HepG2 (cell line): ENCODE data around the gene ABHD4. TPM values are rescaled to one million over a fixed set of nuclear protein-coding genes. Genes with fewer than 3 reads are reported as not detected.
A peak's percentile ranks its signal among the peaks of the same experiment; 100 is the strongest.

Experiments used
- ATF2 ChIP-seq: sonication (generic); formaldehyde crosslinking; IDR thresholded peaks from 2 replicates; pipeline ENCODE4 v1.4.0; 2020; ENCODE audit warnings: missing genetic modification reagents
- CBX1 ChIP-seq: IDR thresholded peaks from one replicate; pipeline ENCODE4 v1.6.1; 2016; ENCODE audit warnings: antibody characterized with exemption, low read depth
- CEBPB ChIP-seq: IDR thresholded peaks from 2 replicates; pipeline ENCODE4 v1.6.1; 2011; ENCODE audit warnings: low read depth, low read length, improper control_type of control experiment, borderline replicate concordance
- CSRNP1 ChIP-seq: sonication (generic); formaldehyde crosslinking; IDR thresholded peaks from 2 replicates; pipeline ENCODE4 v1.8.1; 2023; ENCODE audit warnings: mild to moderate bottlenecking, missing genetic modification reagents
- FOXC1 ChIP-seq: sonication (generic); formaldehyde crosslinking; IDR thresholded peaks from 2 replicates; pipeline ENCODE4 v1.8.0; 2022; ENCODE audit warnings: mild to moderate bottlenecking, missing genetic modification reagents, borderline replicate concordance
- GLMP ChIP-seq: sonication (generic); formaldehyde crosslinking; IDR thresholded peaks from 2 replicates; pipeline ENCODE4 v1.9.0; 2021; ENCODE audit warnings: missing genetic modification reagents, mild to moderate bottlenecking, borderline replicate concordance
- IRF9 ChIP-seq: sonication (generic); formaldehyde crosslinking; IDR thresholded peaks from 2 replicates; pipeline ENCODE4 v1.8.0; 2022; ENCODE audit warnings: missing genetic modification reagents, mild to moderate bottlenecking, borderline replicate concordance
- KDM4B ChIP-seq: sonication (generic); formaldehyde crosslinking; IDR thresholded peaks from 2 replicates; pipeline ENCODE4 v1.4.0; 2020; ENCODE audit warnings: missing genetic modification reagents
- KLF12 ChIP-seq: sonication (generic); formaldehyde crosslinking; IDR thresholded peaks from 2 replicates; pipeline ENCODE4 v1.4.0; 2020; ENCODE audit warnings: missing genetic modification reagents, borderline replicate concordance
- MED13 ChIP-seq: sonication (generic); formaldehyde crosslinking; IDR thresholded peaks from 2 replicates; pipeline ENCODE4 v1.5.0; 2020; ENCODE audit warnings: missing genetic modification reagents
- MLX ChIP-seq: IDR thresholded peaks from 2 replicates; pipeline ENCODE4 v1.6.1; 2016
- NCOA1 ChIP-seq: sonication (generic); formaldehyde crosslinking; IDR thresholded peaks from 2 replicates; pipeline ENCODE4 v1.9.0; 2021; ENCODE audit warnings: missing genetic modification reagents
- NFE2 ChIP-seq: sonication (generic); formaldehyde crosslinking; IDR thresholded peaks from 2 replicates; pipeline ENCODE4 v1.4.0; 2020; ENCODE audit warnings: missing genetic modification reagents
- NR2F6 ChIP-seq, 2 experiments: IDR thresholded peaks; 2 replicates each; pipeline ENCODE4 v1.6.1; 2016; ENCODE audit warnings: antibody characterized with exemption in 1 of 2, mild to moderate bottlenecking in 1 of 2
- PAX8 ChIP-seq: sonication (generic); formaldehyde crosslinking; IDR thresholded peaks from 2 replicates; pipeline ENCODE4 v1.8.0; 2022; ENCODE audit warnings: mild to moderate bottlenecking, missing genetic modification reagents, borderline replicate concordance
- TAF15 ChIP-seq: fragments of 200-400 bp; formaldehyde crosslinking; IDR thresholded peaks from one replicate; pipeline ENCODE4 v1.6.1; 2018; ENCODE audit warnings: mild to moderate bottlenecking, low read depth, low read length; ENCODE audit not compliant: poor library complexity, severe bottlenecking
- TGIF2 ChIP-seq: IDR thresholded peaks from 2 replicates; pipeline ENCODE4 v1.6.1; 2016; ENCODE audit warnings: control low read depth, missing compliant biosample characterization
- ZBTB20 ChIP-seq: sonication (generic); formaldehyde crosslinking; IDR thresholded peaks from 2 replicates; pipeline ENCODE4 v1.8.1; 2023; ENCODE audit warnings: missing genetic modification reagents, low read depth, mild to moderate bottlenecking, borderline replicate concordance
- ZFP36L2 ChIP-seq: sonication (generic); formaldehyde crosslinking; IDR thresholded peaks from 2 replicates; pipeline ENCODE4 v1.4.0; 2020; ENCODE audit warnings: missing genetic modification reagents
- ZNF205 ChIP-seq: IDR thresholded peaks from 2 replicates; pipeline ENCODE4 v1.6.1; 2018; ENCODE audit warnings: missing biosample characterization, missing genetic modification reagents
- ZNF33B ChIP-seq: sonication (generic); formaldehyde crosslinking; IDR thresholded peaks from 2 replicates; pipeline ENCODE4 v1.5.1; 2020; ENCODE audit warnings: mild to moderate bottlenecking, missing genetic modification reagents
- ZNF510 ChIP-seq: sonication (generic); formaldehyde crosslinking; IDR thresholded peaks from 2 replicates; pipeline ENCODE4 v1.4.0; 2020; ENCODE audit warnings: low read depth, mild to moderate bottlenecking, missing genetic modification reagents
- ZNF639 ChIP-seq: conservative IDR thresholded peaks from 2 replicates; pipeline ENCODE4 v1.6.1; 2018; ENCODE audit warnings: missing genetic modification reagents
- ZNF792 ChIP-seq: IDR thresholded peaks from 2 replicates; pipeline ENCODE4 v1.6.1; 2016
- polyA plus RNA-seq, 8 experiments: library from polyadenylated mRNA; depleted of rRNA in 3 of 8; stranded (reverse) in 7 of 8; unstranded in 1 of 8; fragments of >200 nt; fragmentation: Illumina TruSeq in 4 of 8; extraction: Trizol in 4 of 8; gene quantifications; 2 replicates each; pipeline versions ENCODE4 v1.2.1 to v1.2.3, GENCODE V29; 2011 to 2016; ENCODE audit warnings: low read depth in 4 of 8, missing spikeins in 1 of 8, mixed read lengths in 1 of 8; ENCODE audit not compliant: insufficient read depth in 1 of 8
- total RNA-seq, 5 experiments: library from RNA; depleted of rRNA; stranded (reverse); fragments of >200 nt; fragmentation: Illumina TruSeq; extraction: Trizol; gene quantifications; 2 replicates each; pipeline ENCODE4 v1.2.3, GENCODE V29; 2016; ENCODE audit warnings: low read depth in 1 of 5

Gene ABHD4
- total and polyA plus RNA-seq, 2 of the 13 experiments (the other 11 are each of a cell fraction or from before 2014, with no cell fraction given): 16.1 to 47.5 TPM

GRCh38 chr14:22653012-22653621 lies 55.0 kb downstream of the ABHD4 start (continued):
- TF ChIP-seq CSRNP1 (CRISPR knock-in tag) (no peak), ZBTB20 (CRISPR knock-in tag) (0 out of 2 replicates have a peak, but pooled peaks have one; percentile 54), NR2F6 (IDR thresholded peaks at IDR 0.05) (no peak), NR2F6 (CRISPR knock-in tag; IDR thresholded peaks at IDR 0.05) (peak; percentile 64; the same call in 1 of the 2 replicates), NFE2 (CRISPR knock-in tag) (no peak), ZNF639 (CRISPR knock-in tag) (no peak; the same call in 1 of the 2 replicates), ATF2 (CRISPR knock-in tag) (peak; percentile 75), IRF9 (CRISPR knock-in tag) (no peak), TAF15 (no peak), ZNF510 (CRISPR knock-in tag) (no peak), PAX8 (CRISPR knock-in tag) (0 out of 2 replicates have a peak, but pooled peaks have one; percentile 47), CEBPB (no peak), ZNF33B (CRISPR knock-in tag) (0 out of 2 replicates have a peak, but pooled peaks have one; percentile 46), CBX1 (peak; percentile 78), GLMP (CRISPR knock-in tag) (no peak), NCOA1 (CRISPR knock-in tag) (no peak), MLX (no peak), MED13 (CRISPR knock-in tag) (no peak), TGIF2 (CRISPR knock-in tag) (no peak), FOXC1 (CRISPR knock-in tag) (0 out of 2 replicates have a peak, but pooled peaks have one; percentile 64), KLF12 (CRISPR knock-in tag) (no peak), ZFP36L2 (CRISPR knock-in tag) (0 out of 2 replicates have a peak, but pooled peaks have one; percentile 77), ZNF205 (no peak; the same call in 1 of the 2 replicates), ZNF792 (peak; percentile 66), KDM4B (CRISPR knock-in tag) (no peak)
